OCI-LY3 (cell line): ENCODE data around the gene MCTP2.

Source experiments
- H2AFZ ChIP-seq: fragments of 200-600, 300-600 bp; shearing (Covaris generic); 2 replicates; pipeline ENCODE4 v1.6.0; 2014; ENCODE audit warnings: antibody characterized with exemption, low read depth, low read length
- H3K27ac ChIP-seq: fragments of 200-600, 300-600 bp; sonication (generic); 2 replicates; pipeline ENCODE4 v1.5.1; 2014; ENCODE audit warnings: mild to moderate bottlenecking, low read length, moderate library complexity, mixed read lengths
- H3K27me3 ChIP-seq: fragments of 200-600, 300-600 bp; sonication (generic); 2 replicates; pipeline ENCODE4 v1.6.1; 2014; ENCODE audit warnings: low read depth, low read length, mixed read lengths
- H3K36me3 ChIP-seq: fragments of 200-600, 300-600 bp; sonication (generic); replicated peaks from 2 replicates; pipeline ENCODE3; 2014; ENCODE audit warnings: low read depth, low read length, mixed read lengths
- H3K4me1 ChIP-seq: fragments of 300-600, 200-600 bp; sonication (generic); 2 replicates; pipeline ENCODE4 v1.6.1; 2014; ENCODE audit warnings: low read length, mixed read lengths
- H3K4me2 ChIP-seq: fragments of 200-600, 300-600 bp; sonication (generic); 2 replicates; pipeline ENCODE4 v1.6.1; 2014; ENCODE audit warnings: low read length, mixed read lengths
- H3K4me3 ChIP-seq: fragments of 300-600, 200-600 bp; sonication (generic); 2 replicates; pipeline ENCODE4 v1.5.1; 2014; ENCODE audit warnings: antibody characterized with exemption, mild to moderate bottlenecking, low read length, moderate library complexity
- H3K79me2 ChIP-seq: fragments of 300-600, 200-600 bp; shearing (Covaris generic); 2 replicates; pipeline ENCODE4 v1.6.1; 2014; ENCODE audit warnings: mild to moderate bottlenecking, low read length, mixed read lengths
- H3K9ac ChIP-seq: fragments of 300-600, 200-600 bp; shearing (Covaris generic); 2 replicates; pipeline ENCODE4 v1.6.0; 2014; ENCODE audit warnings: mild to moderate bottlenecking, low read length, moderate library complexity
- H3K9me3 ChIP-seq: fragments of 200-600, 300-600 bp; shearing (Covaris generic); 2 replicates; pipeline ENCODE4 v1.6.1; 2014; ENCODE audit warnings: low read length, mixed read lengths; ENCODE audit not compliant: insufficient read depth
- H4K20me1 ChIP-seq: fragments of 200-600, 300-600 bp; sonication (generic); 2 replicates; pipeline ENCODE4 v1.6.1; 2016; ENCODE audit warnings: low read length, mixed read lengths; ENCODE audit not compliant: insufficient read depth
- CTCF ChIP-seq: fragments of 200-600, 300-600 bp; sonication (generic); IDR thresholded peaks from 2 replicates; pipeline ENCODE4 v1.5.1; 2014; ENCODE audit warnings: antibody characterized with exemption, low read length, low read depth
- EZH2phosphoT487 ChIP-seq: fragments of 200-600 bp; shearing (Covaris generic); IDR thresholded peaks from 2 replicates; pipeline ENCODE4 v1.6.1; 2018; ENCODE audit warnings: antibody characterized with exemption, mixed run types, low read depth

The MCTP2 gene

GRCh38 chr15:94306700-94307650, 75.6 kb downstream of the MCTP2 start:
- H2AFZ ChIP-seq = no peak overlapping the region
- no peak overlapping the region for H3K27ac ChIP-seq
- H3K4me3 ChIP-seq = no peak overlapping the region
- peak overlapping the region; percentile 23 for H3K4me2 ChIP-seq
- H3K9me3 ChIP-seq = no peaks in the 10 kb centered on the region
- H3K9ac ChIP-seq = no peak overlapping the region
- H3K27me3 ChIP-seq = peaks cover 21% of the 10 kb centered on the region
- no peaks in the 10 kb centered on the region for H4K20me1 ChIP-seq
- peaks cover 18% of the 10 kb centered on the region for H3K4me1 ChIP-seq
- H3K36me3 ChIP-seq = no peaks in the 10 kb centered on the region
- no peaks in the 10 kb centered on the region for H3K79me2 ChIP-seq
- no peak for TF ChIP-seq EZH2phosphoT487
- TF ChIP-seq CTCF = no peak

GRCh38 chr15:94312946-94313345, 81.6 kb downstream of the MCTP2 start:
- Histone ChIP-seq H3K9me3 (no peaks in the 10 kb centered on the region), H3K27me3 (peaks cover 9% of the 10 kb centered on the region; the same call in 1 of the 2 replicates), H3K27ac (no peak overlapping the region), H3K4me2 (no peak overlapping the region), H3K4me1 (peaks cover 7% of the 10 kb centered on the region), H3K4me3 (no peak overlapping the region), H3K79me2 (no peaks in the 10 kb centered on the region), H2AFZ (no peak overlapping the region), H4K20me1 (no peaks in the 10 kb centered on the region), H3K9ac (no peak overlapping the region), H3K36me3 (no peaks in the 10 kb centered on the region)
- TF ChIP-seq CTCF (no peak), EZH2phosphoT487 (no peak)

GRCh38 chr15:94314639-94315038, 83.3 kb downstream of the MCTP2 start:
- no peaks in the 10 kb centered on the region for H3K79me2 ChIP-seq

More at GRCh38 chr15:94314639-94315038, 83.3 kb downstream of the MCTP2 start:
- H3K36me3 ChIP-seq = no peaks in the 10 kb centered on the region
- H3K4me1 ChIP-seq = peaks cover 7% of the 10 kb centered on the region
- no peak overlapping the region for H3K9ac ChIP-seq
- no peaks in the 10 kb centered on the region for H3K9me3 ChIP-seq
- no peaks in the 10 kb centered on the region for H4K20me1 ChIP-seq
- TF ChIP-seq CTCF (no peak), EZH2phosphoT487 (no peak)
- no peak overlapping the region for H3K27ac ChIP-seq
- no peak overlapping the region for H3K4me3 ChIP-seq
- H3K4me2 ChIP-seq = no peak overlapping the region
- H2AFZ ChIP-seq = no peak overlapping the region
- peaks cover 9% of the 10 kb centered on the region; the same call in 1 of the 2 replicates for H3K27me3 ChIP-seq
